HG03378 (cell line): ENCODE measurements around the gene AVPR2.

Experiments
- ATAC-seq: cut with Tn5 transposase; IDR thresholded peaks from one replicate; pipeline ENCODE4 v1.9.1; 2021; ENCODE audit warnings: mild to moderate bottlenecking, moderate library complexity; ENCODE audit not compliant: unreplicated experiment

The AVPR2 gene

DNA sequence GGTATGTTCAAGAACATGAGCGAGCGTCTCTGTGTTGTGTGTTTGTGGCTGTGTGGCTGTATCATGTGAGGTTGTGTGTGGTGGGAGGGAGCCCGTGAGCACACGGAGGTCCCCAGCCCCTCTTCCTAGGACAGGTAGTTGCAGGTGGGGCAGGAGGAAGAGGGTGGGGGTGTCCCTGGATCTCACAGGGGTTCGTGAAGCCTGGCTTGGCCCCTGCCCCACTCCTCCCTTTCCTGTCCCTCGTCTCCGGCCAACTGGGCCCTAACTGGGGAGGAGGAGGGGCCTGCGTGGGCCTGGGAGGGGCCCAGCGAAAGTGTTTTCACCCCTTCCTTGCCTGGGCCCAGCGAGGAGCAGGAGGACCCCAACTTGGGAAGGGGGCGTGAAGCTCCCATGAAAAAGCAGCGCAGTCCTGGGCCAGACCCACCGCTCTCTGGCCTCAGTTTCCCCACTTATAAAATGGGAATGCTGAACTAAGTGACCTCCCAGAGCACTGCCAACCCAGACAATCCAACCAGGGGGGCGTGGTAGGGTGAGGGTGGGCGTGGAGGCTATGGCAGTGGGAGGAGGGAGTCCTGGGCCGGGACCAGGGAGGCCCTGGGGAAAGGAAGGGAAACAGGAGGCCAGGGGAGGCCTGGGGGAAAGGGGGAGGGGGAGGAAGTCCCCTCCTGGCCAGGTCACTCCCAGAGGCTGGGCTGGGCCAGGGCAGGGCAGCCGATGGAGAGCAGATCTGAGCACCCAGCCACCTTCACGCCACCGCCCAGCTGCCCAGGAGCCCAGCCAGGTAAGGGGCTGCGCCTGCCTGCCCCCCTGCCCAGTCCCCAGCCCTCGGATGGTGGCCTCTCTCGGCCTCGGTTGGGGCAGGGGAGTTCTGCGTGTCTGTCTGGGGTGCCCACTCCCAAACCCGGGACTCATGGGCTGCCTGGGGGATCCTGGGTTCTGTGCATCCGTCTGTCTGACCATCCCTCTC is at the start of gene AVPR2:
TSS of gene AVPR2 (plus strand) at position 683 of the 967 bp plus-strand sequence. CDS start 473 bp downstream, outside the sequence.
- no peak for ATAC-seq

DNA sequence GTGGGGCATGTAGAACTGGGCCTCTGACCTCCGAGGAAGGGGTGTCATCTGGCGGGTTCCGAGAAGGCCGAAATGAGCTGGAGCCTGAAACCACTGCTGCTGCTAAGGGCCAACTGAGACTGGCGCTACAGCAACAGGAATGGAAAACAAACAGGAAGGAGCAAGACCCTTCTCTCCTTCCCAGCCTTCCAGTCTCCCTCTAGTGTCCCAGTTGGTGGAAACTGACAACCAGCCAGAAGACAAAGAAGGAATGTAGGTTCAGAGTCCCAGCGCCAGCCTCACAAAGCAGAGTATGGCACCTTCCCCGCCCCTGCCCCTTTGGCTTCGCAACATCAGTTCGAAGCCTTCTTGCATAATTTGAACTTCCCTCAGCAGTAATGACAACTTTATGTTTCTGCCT is 49.8 kb upstream of the AVPR2 start:
- ATAC-seq, result no peak

DNA sequence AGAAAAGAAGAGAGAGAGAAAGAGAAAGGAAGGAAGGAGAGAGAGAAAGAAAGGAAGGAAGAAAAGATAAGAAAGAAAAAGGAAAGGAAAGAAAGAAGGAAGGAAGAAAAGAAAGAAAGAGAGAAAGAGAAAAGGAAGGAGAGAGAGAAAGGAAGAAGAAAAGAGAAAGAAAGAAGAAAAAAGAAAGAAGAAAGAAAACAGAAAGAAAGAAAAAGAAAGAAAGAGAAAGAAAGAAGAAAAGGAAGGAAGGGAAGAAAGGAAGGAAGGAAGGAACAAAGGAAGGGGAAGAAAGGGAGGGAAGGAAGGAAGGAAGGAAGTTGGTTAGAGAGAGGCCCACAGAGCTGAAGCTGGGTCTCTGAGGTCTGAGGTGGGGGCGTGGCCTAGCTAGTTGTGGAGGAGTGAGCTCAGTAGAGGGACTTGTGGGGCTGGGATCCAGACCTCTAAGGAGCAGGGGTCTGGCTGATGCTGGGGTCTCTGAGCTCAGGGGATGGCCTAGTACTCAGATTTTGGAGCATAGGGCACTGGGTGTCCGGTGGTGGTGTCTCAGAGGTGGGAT is 47.0 kb upstream of the AVPR2 start:
- no peak for ATAC-seq

DNA sequence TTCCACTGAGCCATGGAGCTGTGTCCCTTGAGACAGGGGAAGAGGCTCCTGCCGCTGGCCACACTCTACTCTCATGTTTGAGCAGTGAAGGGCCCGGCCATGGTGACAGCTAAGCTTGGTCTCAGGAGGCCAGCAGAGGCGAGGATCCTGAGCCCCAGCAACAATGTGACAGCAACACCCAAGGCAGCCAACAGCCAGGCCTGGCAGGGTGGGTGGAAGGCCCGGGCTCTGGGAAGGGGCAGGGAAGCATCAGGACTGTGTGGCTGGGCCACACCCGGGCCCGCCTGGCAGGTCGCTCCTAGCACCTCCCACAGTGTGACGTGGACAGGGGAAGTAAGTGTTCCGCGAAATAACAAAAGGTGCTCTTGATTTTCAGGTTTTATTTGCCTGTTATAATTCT is 43.3 kb upstream of the AVPR2 start:
- ATAC-seq, result no peak

- no peak for ATAC-seq
Measured at GRCh38 chrX:153861733-153862310, 42.7 kb upstream of the AVPR2 start.

DNA sequence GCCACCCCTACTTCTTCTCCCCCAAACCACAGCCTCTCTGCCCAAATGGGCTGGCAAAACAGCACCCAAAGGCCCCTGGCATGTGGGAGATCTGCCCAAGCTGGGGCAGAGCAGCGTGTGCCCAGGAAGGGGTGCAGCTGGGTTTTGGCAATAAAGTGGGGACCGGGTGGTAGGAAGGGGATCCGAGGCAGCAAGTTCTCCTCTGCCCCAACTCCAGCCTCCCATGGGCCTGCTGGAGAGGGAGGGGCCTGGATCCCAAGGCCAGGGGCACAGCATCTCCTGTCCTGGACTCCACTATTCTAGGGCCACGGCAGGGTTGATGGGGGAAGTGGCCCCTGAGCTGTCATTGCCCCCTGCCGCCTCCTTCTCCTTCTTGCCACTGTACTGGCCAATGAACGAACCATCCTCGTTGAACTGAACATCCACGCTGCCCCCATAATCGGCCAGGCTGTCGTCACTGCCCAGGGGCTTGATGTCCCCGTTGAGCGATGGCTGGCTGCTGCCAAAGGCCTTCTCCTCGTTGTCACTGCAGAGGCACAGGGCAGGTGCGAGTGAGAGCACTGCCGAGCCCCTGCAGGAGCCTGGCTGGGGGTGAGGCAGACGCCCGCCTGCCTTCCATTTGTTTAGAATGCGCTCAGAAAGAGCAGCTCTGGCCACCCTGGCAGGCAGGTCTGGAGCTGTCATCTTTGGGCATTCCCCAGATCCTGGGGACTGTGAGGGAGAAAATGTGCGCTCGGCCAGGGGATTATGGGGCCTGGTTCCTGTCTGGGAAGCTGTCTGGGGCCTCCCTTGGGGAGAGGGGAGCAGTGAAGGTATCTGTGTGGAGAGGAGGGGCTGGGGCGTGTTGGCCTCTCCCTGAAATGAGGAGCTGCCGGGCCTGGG is 41.9 kb upstream of the AVPR2 start:
- no peak for ATAC-seq

DNA sequence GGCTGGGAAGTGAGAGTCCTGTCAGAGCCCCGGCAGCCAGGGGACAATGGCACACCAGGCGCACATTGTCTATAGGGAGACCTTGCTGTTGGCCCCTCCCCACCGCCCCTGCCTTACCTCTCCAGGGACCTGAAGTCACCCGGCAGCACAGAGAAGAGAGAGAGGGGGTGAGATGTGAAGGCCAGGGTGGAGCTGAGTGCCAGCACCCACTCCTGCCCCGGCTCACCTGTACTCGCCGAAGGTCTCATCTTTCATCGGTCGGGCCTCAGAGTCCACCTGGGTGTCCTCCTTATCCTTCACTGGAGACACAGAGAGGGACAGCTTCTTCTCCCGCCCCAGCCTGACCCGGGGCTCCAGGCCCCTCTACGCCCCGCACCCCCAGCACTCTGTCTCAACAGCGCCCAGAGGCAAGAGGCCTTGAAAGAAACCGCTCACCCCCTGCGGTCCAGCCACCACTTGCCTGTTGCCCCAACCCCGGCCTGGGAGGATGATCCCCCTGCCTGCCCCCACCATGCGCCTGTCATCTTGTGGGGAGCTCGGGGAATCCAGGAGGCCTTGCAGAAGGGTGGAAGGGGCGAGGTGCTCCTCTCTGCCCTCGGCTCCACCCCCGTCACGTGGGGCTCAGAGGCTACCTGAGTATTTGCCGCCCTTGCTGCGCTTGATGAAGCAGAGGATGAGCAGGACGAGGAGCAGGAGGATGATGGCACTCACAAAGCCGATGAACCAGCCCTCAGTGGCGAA is 41.1 kb upstream of the AVPR2 start:
- ATAC-seq, result no peak

DNA sequence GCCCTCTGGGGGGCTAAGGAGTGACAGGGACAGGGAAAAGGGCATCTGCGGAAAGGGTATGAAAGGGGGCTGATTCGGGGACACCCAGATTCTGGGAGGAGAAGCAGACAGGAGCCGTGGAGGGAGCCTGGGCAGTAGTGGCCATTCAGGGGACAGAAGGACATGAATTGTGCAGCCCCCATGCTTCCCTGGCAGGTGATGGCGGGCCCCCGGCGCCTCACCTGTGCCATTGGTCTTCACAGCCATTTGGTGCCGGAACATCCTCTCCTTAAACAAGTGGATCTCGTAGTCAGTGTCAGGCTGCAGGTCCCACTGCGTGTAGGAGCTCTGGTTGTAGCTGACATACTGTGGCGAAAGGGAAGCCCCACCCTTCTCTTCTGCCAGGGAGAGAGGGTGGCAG is 40.4 kb upstream of the AVPR2 start:
- no peak for ATAC-seq

GRCh38 chrX:153864561-153865320 is 39.7 kb upstream of the AVPR2 start:
- ATAC-seq, result no peak

DNA sequence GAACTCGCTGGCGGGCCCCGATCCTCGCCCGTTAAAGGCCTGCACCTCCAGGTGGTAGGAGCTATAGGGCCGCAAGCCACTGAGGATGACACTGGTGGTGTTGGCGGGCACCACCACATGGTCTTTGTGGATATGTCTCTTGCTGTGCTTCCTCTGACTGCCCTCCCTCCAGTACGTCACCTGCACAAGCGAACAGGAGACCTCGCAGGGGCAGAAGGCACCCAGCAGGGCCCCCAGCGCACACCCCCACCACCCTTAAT is 39.2 kb upstream of the AVPR2 start:
- no peak for ATAC-seq

- ATAC-seq, result no peak
Measured at GRCh38 chrX:153865685-153866084, 38.8 kb upstream of the AVPR2 start.

GRCh38 chrX:153866302-153867019 is 38.0 kb upstream of the AVPR2 start:
- no peak for ATAC-seq

- ATAC-seq, result no peak
Measured at GRCh38 chrX:153867139-153867538, 37.3 kb upstream of the AVPR2 start.

GRCh38 chrX:153867671-153868070 is 36.8 kb upstream of the AVPR2 start:
- no peak for ATAC-seq

DNA sequence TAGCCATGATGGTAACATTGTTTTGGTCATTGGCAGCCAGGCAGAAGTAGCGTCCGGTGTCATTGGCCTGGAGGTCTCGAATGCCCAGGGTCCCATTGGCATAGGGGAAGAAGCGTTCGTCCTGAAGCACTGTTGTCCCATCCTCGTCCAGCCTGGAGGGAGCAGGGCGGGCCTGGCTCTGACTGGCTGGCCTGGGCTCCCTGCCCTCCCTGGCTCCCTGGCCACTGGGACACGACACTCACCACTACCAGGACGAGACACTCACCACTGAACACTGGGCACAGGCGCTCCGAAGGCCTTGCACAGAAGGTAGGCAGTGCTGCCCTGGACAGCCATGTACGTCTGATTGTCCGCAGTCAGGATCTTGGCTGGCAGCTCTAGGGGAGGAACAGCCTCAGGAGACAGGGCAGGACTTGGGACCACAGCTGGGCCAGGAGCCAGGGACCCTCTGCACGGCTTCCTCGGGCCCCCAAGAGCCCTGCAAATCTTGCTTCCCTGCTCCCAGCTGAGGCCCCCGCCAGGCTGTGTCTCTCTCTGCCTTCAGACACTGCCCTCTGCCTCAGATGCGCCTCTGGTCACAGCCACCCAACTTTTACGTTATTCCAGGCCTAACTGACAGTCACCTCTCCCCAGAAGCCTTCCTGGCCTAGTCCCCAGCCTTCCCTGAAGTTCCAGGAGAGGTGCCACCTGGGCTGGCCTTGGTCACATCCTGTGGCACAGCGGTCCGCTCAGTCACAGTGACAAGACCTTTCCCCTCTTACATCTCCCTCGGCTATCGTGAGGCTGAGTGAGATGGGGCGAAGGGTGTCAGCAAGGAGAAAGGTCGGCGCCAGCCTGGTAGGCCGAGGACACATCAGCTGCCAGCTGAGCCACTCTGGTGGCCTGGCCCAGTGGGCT is 35.6 kb upstream of the AVPR2 start:
- no peak for ATAC-seq

DNA sequence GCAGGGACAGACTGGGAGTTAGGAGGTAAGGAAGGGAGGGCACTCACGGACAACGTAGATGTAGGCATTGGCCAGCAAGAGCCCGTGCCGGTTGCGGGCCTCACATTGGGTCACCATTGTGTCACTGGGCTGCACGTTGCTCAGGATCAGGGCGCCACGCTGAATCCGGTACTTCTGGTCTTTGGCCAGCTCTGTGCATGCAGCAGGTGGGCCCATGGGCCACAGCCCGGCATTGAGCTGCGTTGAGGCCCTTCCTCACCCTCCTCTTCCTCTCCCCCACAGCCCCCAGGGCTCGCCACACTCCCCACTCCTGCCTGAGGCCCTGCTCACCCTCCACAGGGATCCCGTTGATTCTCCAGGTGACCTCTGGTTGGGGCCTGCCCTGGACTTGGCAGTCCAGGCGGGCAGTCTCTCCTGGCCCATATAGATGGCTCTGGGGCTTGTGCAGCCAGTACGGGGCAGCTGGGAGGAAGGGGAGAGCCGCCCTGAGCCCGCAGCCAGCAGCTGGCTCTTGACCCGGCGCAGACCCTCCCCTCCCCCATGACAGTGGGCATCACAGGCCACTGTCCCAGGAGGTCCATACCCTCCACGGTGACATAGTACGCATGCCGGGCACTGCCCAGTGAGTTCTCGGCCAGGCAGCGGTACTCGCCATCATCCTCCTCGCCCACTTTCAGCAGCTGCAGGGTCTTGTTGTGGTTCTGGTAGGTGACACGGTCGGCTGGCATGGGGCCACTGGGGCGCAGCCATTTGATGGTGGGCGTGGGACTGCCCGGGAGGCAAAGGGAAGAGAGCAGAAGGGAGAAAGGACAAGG is 34.8 kb upstream of the AVPR2 start:
- no peak for ATAC-seq

GRCh38 chrX:153870288-153870690 is 34.2 kb upstream of the AVPR2 start:
- ATAC-seq, result no peak
